ENCODE results near the gene PIP4P1. TPM values are rescaled to one million over a fixed set of nuclear protein-coding genes. Genes with fewer than 3 reads are reported as not detected.

The PIP4P1 gene
- total RNA-seq, 2 donors from 2014 or later = 42.0 to 42.9 TPM

- intact Hi-C loops (cut with DNase I, micrococcal nuclease) = no loop called here
- ATAC-seq (peak; percentile 36), DNase-seq (no peak)
Observed at GRCh38 chr14:20485900-20486299, 24.7 kb upstream of the PIP4P1 start.

- ATAC-seq (no peak), DNase-seq (no peak)
- intact Hi-C loops (cut with DNase I, micrococcal nuclease) = no loop called here
Observed at GRCh38 chr14:20482382-20482781, 21.1 kb upstream of the PIP4P1 start.

GRCh38 chr14:20478894-20479293 is 17.7 kb upstream of the PIP4P1 start:
- ATAC-seq (no peak), DNase-seq (no peak)
- intact Hi-C loops (cut with DNase I, micrococcal nuclease) = no loop called here

- intact Hi-C loops (cut with DNase I, micrococcal nuclease) = no loop called here
- no peak for DNase-seq
Observed at GRCh38 chr14:20477211-20477876, 16.1 kb upstream of the PIP4P1 start.

GRCh38 chr14:20476776-20477175 is 15.5 kb upstream of the PIP4P1 start:
- ATAC-seq = no peak
- DNase-seq = no peak
- intact Hi-C loops (cut with DNase I, micrococcal nuclease) = no loop called here

More at GRCh38 chr14:20477211-20477876, 16.1 kb upstream of the PIP4P1 start:
- ATAC-seq = peak; percentile 25

GRCh38 chr14:20472536-20473169 is 11.4 kb upstream of the PIP4P1 start:
- DNase-seq (no peak), ATAC-seq (no peak)
- intact Hi-C loops (cut with DNase I, micrococcal nuclease) = no loop called here

GRCh38 chr14:20470603-20470901 is 9.3 kb upstream of the PIP4P1 start:
- intact Hi-C loops (cut with DNase I, micrococcal nuclease) = no loop called here
- DNase-seq (no peak), ATAC-seq (peak; percentile 12)

GRCh38 chr14:20469890-20470602 is 8.8 kb upstream of the PIP4P1 start:
- peak; percentile 37 to 50 for DNase-seq
- peak; percentile 65 for ATAC-seq
- intact Hi-C loops (cut with DNase I, micrococcal nuclease) = loop anchor here in 1 of 2 donors (5.0 to 10.0 kb wide), 2 partner anchors 55 to 142 kb away; partner anchors contain the start of gene TEP1

GRCh38 chr14:20469242-20469889 is 8.1 kb upstream of the PIP4P1 start, which contains the start of gene PNP:
Gene PNP, plus strand, starts transcription at chr14:20469406. Its CDS starts 119 bp downstream, at chr14:20469525.
- intact Hi-C loops (cut with DNase I, micrococcal nuclease) = loop anchor here in 1 of 2 donors (5.0 to 10.0 kb wide), 2 partner anchors 55 to 143 kb away; partner anchors contain the start of gene TEP1
- peak; percentile 91 for ATAC-seq
- peak; percentile 93 to 96 for DNase-seq

- intact Hi-C loops (cut with DNase I, micrococcal nuclease) = loop anchor here in 1 of 2 donors (5.0 to 10.0 kb wide), 2 partner anchors 54 to 143 kb away; partner anchors contain the start of gene TEP1
- no peak for ATAC-seq
- DNase-seq = peak; percentile 44 to 47
Observed at GRCh38 chr14:20468764-20469241, 7.6 kb upstream of the PIP4P1 start.

- DNase-seq (peak; percentile 77 to 86), ATAC-seq (peak; percentile 57)
- intact Hi-C loops (cut with DNase I, micrococcal nuclease) = loop anchor here in 1 of 2 donors (10.0 kb wide), 1 partner anchor 46 kb away; the partner anchor contains the start of gene TEP1
Observed at GRCh38 chr14:20460458-20461224, 593 bp downstream of the PIP4P1 start.

- ATAC-seq (no peak), DNase-seq (no peak)
- intact Hi-C loops (cut with DNase I, micrococcal nuclease) = loop anchor here in 1 of 2 donors (10.0 kb wide), 1 partner anchor 113 kb away; the partner anchor contains the start of gene PARP2
Observed at GRCh38 chr14:20458031-20458789, 3.0 kb downstream of the PIP4P1 start.

GRCh38 chr14:20456971-20457370 is 4.3 kb downstream of the PIP4P1 start:
- intact Hi-C loops (cut with DNase I, micrococcal nuclease) = loop anchor here in 1 of 2 donors (10.0 kb wide), 1 partner anchor 112 kb away; the partner anchor contains the start of gene PARP2
- ATAC-seq (no peak), DNase-seq (peak in 1 of 2 donors; percentile 31)

GRCh38 chr14:20455355-20456300 is 5.6 kb downstream of the PIP4P1 start:
- DNase-seq (no peak), ATAC-seq (peak; percentile 62)
- intact Hi-C loops (cut with DNase I, micrococcal nuclease) = loop anchor here in 1 of 2 donors (10.0 kb wide), 1 partner anchor 111 kb away; the partner anchor contains the start of gene PARP2

- DNase-seq (peak; percentile 98 to 99), ATAC-seq (peak; percentile 86)
- intact Hi-C loops (cut with DNase I, micrococcal nuclease) = loop anchor here in 1 of 2 donors (10.0 kb wide), 1 partner anchor 110 kb away; the partner anchor contains the start of gene PARP2
Observed at GRCh38 chr14:20454516-20455354, 6.5 kb downstream of the PIP4P1 start, which contains the start of the genes APEX1 and OSGEP. Gene APEX1, plus strand, starts transcription at chr14:20455226. Its CDS starts 420 bp downstream, at chr14:20455646. Gene OSGEP, minus strand, starts transcription at chr14:20454812. Its CDS starts 129 bp downstream, at chr14:20454683.

Measured in left colon (tissue), 2 donors.